ENCODE measurements around the gene MAGI2. TPM values are rescaled to one million over a fixed set of nuclear protein-coding genes. Genes with fewer than 3 reads are reported as not detected.

The MAGI2 gene
- total RNA-seq, 1 experiment from 2014 or later = 0.22 TPM

DNA sequence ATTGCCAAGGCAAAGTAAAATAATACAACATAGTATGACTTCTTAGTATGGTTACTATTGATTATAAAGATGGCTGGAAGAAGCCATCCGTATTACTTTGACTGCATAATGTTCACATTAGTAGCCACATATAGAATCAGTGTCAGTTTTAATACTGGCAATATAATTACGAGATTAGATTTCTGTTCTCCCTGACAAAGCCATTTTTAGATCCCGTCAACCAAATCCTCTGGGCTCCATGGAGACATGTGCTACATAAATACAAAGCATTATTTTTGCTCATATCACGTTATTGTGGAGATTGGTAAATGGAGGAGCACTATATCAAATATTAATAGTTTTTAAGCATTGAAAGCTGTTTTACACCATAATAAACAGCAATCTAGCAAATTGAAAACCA is 124.0 kb downstream of the MAGI2 start:
- no peaks in the 10 kb centered on the region for H3K9me3 ChIP-seq (ENCODE audit: control insufficient read depth in 1 of 2, insufficient read depth in 1 of 2, low read depth in 1 of 2, low read length in 2 of 2)
- no peak overlapping the region for H2AFZ ChIP-seq (ENCODE audit: low read depth, low read length, poor library complexity, severe bottlenecking)
- no peaks in the 10 kb centered on the region for H3K79me2 ChIP-seq (ENCODE audit: insufficient read depth, low read length)
- no peaks in the 10 kb centered on the region for H3K36me3 ChIP-seq (ENCODE audit: control insufficient read depth in 1 of 2, insufficient read depth in 2 of 2, low read length in 2 of 2)
- CTCF ChIA-PET = interaction anchor here (0.7 kb wide), 1 partner anchor 31 kb away, joined by 3 read pairs; no protein-coding TSS in a partner anchor
- POLR2A ChIA-PET = no interaction called here
- H3K4me1 ChIP-seq (ENCODE audit: control insufficient read depth in 1 of 2, insufficient read depth in 2 of 2, low read length in 2 of 2) = no peaks in the 10 kb centered on the region
- no peak for ATAC-seq
- H3K9me2 ChIP-seq (ENCODE audit: insufficient read depth) = no peaks in the 10 kb centered on the region; the same call in 1 of the 2 replicates
- no peak overlapping the region for H3K9ac ChIP-seq (ENCODE audit: low read length)
- no peaks in the 10 kb centered on the region for H3K27me3 ChIP-seq (ENCODE audit: insufficient read depth, low read length)
- DNase-seq (ENCODE audit: low read depth, low spot score) = no peak
- TF ChIP-seq SRF (IDR thresholded peaks at IDR 0.05; ENCODE audit: low read depth) (no peak), ZFX (IDR thresholded peaks at IDR 0.05) (no peak), YY1 (IDR thresholded peaks at IDR 0.05; ENCODE audit: extremely low read depth, insufficient replicate concordance, low read depth, low read length) (no peak), CEBPB (IDR thresholded peaks at IDR 0.05; ENCODE audit: low read depth) (no peak), ELF1 (IDR thresholded peaks at IDR 0.05; ENCODE audit: borderline replicate concordance, low read depth) (no peak), SP1 (IDR thresholded peaks at IDR 0.05; ENCODE audit: low read depth) (no peak), POLR2A (IDR thresholded peaks at IDR 0.05; ENCODE audit: borderline replicate concordance, extremely low read depth, insufficient read depth, insufficient read length) (no peak), TCF7L2 (IDR thresholded peaks at IDR 0.05; ENCODE audit: borderline replicate concordance, extremely low read depth, insufficient read depth, insufficient read length) (no peak), FOSL1 (IDR thresholded peaks at IDR 0.05; ENCODE audit: low read depth) (no peak)
- TF ChIP-seq, protein P1, sequence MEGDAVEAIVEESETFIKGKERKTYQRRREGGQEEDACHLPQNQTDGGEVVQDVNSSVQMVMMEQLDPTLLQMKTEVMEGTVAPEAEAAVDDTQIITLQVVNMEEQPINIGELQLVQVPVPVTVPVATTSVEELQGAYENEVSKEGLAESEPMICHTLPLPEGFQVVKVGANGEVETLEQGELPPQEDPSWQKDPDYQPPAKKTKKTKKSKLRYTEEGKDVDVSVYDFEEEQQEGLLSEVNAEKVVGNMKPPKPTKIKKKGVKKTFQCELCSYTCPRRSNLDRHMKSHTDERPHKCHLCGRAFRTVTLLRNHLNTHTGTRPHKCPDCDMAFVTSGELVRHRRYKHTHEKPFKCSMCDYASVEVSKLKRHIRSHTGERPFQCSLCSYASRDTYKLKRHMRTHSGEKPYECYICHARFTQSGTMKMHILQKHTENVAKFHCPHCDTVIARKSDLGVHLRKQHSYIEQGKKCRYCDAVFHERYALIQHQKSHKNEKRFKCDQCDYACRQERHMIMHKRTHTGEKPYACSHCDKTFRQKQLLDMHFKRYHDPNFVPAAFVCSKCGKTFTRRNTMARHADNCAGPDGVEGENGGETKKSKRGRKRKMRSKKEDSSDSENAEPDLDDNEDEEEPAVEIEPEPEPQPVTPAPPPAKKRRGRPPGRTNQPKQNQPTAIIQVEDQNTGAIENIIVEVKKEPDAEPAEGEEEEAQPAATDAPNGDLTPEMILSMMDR (IDR thresholded peaks at IDR 0.05 in 2 of 3, conservative IDR thresholded peaks at IDR 0.05 in 1 of 3; ENCODE audit: borderline replicate concordance in 1 of 3, insufficient read depth in 1 of 3, low read depth in 2 of 3, low read length in 2 of 3) = no peak
- no TSS peak for BruUV-seq (replicated peaks)
- H3K27ac ChIP-seq (ENCODE audit: low read depth, low read length) = no peak overlapping the region
- intact Hi-C loops (cut with micrococcal nuclease) = no loop called here
- H4K20me1 ChIP-seq (ENCODE audit: insufficient read depth) = no peaks in the 10 kb centered on the region
- RAD21 ChIA-PET (ENCODE audit: low non-redundant PET in 1 of 2, low total read pairs in 2 of 2, uncharacterized antibody in 2 of 2, unreplicated experiment in 2 of 2) = no interaction called here
- no peak overlapping the region for H3K4me2 ChIP-seq (ENCODE audit: low read length)
- no peak overlapping the region for H3K4me3 ChIP-seq (replicated peaks in 1 of 2; ENCODE audit: low read depth in 1 of 2, low read length in 2 of 2)
